Suppressor macrophage treated with lipopolysaccharide for 1 hour (primary cell): ENCODE results near the gene GLIS2.

ENCODE experiments used
- DNase-seq, 3 donors: peaks; one replicate each; pipeline ENCODE4 v3.0.0-alpha.2; 2020 to 2022

The GLIS2 gene

DNA sequence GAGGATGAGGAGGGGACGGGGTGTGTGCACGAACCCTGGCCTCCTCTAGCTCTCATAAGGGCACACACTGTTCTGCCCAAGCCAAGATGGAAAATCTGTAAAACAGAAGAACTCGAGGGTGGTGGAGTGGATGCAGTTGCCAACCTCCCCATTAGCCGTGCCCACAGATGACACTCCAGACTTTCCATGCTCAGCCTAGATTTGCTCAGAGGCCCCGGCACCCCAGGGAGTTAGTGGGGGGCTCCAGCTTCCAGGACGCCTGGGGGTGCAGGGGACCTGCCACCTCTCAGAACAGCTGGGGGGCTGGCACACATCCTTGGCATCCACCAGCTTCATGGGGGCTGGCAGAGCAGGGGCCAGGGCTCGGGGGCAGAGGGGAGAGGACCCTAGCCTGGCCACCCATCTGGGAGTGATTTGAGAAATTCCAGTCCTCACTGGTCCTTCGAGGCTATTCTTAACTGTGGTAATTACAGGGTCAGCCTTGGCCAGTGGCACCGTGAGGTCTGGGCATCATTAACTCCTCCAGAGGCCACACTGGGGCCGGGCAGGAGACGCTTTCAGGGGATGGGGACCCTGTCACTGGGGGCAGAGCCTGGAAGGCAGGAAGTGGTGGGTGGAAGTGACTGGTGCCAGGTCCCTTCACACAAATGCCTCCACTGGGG, 70.1 kb downstream of the GLIS2 start:
- no peak for DNase-seq

DNA sequence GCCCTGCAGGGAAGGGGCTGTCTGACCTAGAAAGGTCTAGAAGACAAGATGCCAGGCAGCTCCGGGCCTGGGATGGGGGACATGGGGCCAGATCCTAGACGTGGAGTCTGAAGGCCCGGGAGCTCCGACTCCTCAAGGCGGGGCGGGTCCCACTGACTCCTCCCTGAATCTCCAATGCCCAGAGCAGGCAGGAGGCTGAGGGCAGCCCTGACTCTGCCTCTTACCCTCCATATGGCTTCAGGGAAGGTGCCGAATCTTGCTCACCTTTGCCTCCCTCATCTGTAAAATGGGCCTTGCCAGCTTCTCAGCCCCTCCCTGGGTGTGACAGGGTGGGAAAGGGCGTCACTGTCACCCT, 70.6 kb downstream of the GLIS2 start:
- DNase-seq, result no peak

DNA sequence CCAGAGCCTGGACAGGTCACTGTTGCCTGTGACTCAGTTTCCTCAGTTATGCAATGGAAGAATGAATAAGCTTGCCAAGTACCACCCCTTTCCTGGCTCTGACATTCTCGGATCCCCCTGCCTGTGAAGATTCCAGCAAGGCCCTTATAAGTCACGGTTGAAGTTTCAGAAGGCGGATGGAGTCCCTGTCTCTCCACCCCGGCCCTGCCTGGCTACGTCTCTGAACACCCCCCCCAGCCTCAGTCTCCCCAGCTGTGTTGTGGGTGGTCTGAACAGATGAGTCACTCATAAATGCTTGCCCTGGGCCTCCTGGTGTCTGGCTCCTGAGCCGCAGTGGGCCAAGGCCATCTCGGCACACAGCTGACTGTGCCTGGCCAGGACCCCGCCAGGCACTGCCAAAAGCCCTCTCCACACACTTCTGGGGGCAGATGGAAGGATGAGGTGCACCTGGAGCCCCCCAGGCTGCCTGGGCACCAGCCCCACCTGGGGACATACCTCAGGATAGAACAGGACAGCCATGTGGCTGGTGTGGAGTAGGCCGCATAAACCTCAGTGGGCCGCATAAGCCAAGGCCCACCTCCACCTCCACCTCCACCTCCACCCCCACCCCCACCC, 71.2 kb downstream of the GLIS2 start:
- DNase-seq, result no peak

DNA sequence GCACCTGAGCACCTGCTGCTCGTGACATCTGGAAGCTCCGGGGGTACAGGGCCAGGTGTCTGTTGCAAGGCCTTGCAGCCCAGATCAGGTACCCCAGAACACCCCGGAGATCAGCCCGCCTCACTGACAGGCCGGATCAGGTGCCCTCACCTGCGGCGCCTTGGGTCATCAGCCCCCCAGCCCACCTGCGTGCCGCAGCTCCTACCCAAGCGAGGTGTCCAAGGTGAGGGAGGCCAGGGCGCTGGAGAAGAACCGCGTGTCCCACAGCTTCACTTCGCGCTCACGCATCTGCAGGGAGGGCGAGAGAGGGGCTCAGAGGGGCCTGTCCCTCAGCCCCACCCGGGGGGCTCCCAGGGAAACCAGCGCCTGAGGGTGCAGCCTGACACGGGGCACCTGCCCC, 71.9 kb downstream of the GLIS2 start:
- DNase-seq, result no peak

DNA sequence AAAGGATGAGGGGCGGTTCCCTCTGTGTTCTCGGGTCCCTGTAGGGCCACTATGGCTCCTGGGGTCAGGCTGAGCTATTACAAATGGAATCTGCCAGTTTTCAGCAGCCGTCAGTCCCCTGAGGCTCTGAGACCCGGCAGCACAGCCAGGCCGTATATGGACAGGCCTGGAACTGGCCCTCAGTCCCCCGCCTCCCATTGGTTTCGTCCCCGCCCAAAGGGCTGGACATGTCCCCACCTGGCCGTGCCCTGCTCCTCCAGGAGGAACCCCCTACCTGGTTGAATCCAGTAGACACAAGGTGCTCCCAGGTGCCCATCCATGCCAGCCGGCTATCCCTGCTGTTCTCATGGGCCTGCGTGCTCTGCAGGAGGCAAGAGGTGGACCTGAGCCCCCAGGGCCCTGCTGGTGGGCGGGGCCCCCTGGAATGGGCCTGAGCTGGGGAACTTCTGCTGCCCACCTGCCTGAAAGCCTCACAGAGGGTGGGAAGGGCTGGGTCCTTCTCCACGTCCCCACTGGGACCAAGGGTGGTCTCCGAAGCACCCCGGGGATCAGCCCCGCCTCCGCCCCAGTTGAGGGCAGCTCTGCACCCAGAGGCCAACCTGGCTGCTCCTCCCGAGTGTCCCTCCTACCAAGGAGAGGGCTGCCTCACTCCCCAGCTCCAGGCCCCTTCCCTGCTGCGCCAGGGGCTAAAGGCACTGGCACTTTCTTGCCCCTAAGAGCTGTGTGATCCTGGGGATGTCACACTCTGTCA, 72.6 kb downstream of the GLIS2 start:
- no peak for DNase-seq
